Measurements from ENCODE around the gene FUT8. TPM values are rescaled to one million over a fixed set of nuclear protein-coding genes. Genes with fewer than 3 reads are reported as not detected.

FUT8 gene
- total RNA-seq, 4 donors from 2014 or later: 6.5 to 11.3 (median 9.3) TPM

DNA sequence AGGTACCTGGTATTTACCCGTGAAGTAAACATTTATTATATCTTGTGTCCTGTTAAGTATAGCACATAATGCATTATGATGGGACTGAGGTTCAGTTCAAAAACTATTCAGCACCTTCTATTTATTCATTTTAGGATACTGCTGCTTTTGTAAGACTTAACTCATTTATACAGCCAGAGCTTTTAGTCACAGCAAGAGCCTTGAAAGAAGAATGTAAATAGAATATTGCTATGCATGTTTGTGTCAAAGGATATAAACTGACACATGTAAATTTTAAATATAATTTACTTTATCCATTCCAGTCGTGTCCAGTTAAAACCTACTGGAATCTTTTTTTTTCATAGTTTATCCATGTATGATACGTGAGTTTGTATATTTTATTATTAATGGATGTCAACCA, 168.8 kb downstream of the FUT8 start:
- ATAC-seq (no peak), DNase-seq (no peak)
- in situ Hi-C loops (cut with MboI; ENCODE audit: low sequenced_read_pairs in 4 of 4) (no loop called here), intact Hi-C loops (cut with DNase I; ENCODE audit: low total_unique reads) (no loop called here)
- Histone ChIP-seq H3K27ac (no peak overlapping the region), H3K27me3 (no peaks in the 10 kb centered on the region), H3K9me3 (no peaks in the 10 kb centered on the region), H3K4me1 (no peaks in the 10 kb centered on the region), H3K36me3 (no peaks in the 10 kb centered on the region), H3K4me3 (no peak overlapping the region)
- no peak for TF ChIP-seq POLR2A (IDR thresholded peaks at IDR 0.05)
- TF ChIP-seq, protein P1, sequence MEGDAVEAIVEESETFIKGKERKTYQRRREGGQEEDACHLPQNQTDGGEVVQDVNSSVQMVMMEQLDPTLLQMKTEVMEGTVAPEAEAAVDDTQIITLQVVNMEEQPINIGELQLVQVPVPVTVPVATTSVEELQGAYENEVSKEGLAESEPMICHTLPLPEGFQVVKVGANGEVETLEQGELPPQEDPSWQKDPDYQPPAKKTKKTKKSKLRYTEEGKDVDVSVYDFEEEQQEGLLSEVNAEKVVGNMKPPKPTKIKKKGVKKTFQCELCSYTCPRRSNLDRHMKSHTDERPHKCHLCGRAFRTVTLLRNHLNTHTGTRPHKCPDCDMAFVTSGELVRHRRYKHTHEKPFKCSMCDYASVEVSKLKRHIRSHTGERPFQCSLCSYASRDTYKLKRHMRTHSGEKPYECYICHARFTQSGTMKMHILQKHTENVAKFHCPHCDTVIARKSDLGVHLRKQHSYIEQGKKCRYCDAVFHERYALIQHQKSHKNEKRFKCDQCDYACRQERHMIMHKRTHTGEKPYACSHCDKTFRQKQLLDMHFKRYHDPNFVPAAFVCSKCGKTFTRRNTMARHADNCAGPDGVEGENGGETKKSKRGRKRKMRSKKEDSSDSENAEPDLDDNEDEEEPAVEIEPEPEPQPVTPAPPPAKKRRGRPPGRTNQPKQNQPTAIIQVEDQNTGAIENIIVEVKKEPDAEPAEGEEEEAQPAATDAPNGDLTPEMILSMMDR (IDR thresholded peaks at IDR 0.05 in 4 of 5, conservative IDR thresholded peaks at IDR 0.05 in 1 of 5): no peak

GRCh38 chr14:65581799-65582198, 169.3 kb downstream of the FUT8 start:
- in situ Hi-C loops (cut with MboI; ENCODE audit: low sequenced_read_pairs in 4 of 4): no loop called here
- TF ChIP-seq, protein P1 (IDR thresholded peaks at IDR 0.05 in 4 of 5, conservative IDR thresholded peaks at IDR 0.05 in 1 of 5): no peak
- no peak for TF ChIP-seq POLR2A (IDR thresholded peaks at IDR 0.05)

DNA sequence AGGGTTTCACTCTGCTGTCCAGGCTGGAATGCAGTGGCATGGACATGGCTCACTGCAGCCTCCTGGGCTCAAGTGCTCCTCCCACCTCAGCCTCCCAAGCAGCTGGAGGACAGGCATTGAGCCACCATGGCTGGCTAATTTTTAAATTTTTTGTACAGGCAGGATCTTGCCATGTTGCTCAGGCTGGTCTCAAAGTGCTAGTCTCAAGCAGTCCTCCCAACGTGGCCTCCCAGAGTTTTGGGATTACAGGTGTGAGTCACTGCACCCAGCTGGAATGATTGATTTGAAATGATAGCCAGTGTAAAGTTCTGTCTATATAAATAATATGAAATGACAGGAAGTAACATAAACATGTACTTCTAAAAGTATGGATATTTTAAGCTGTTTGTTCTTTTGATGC, 172.7 kb downstream of the FUT8 start:
- Histone ChIP-seq H3K27ac (no peak overlapping the region), H3K36me3 (no peaks in the 10 kb centered on the region), H3K4me3 (no peak overlapping the region), H3K9me3 (no peaks in the 10 kb centered on the region), H3K27me3 (no peaks in the 10 kb centered on the region), H3K4me1 (peaks cover 0 to 5% of the 10 kb centered on the region in 2 donors)
- DNase-seq (no peak), ATAC-seq (no peak)
- intact Hi-C loops (cut with DNase I; ENCODE audit: low total_unique reads) (no loop called here), in situ Hi-C loops (cut with MboI; ENCODE audit: low sequenced_read_pairs in 4 of 4) (no loop called here)
- no peak for TF ChIP-seq POLR2A (IDR thresholded peaks at IDR 0.05)

More at GRCh38 chr14:65581799-65582198, 169.3 kb downstream of the FUT8 start:
- Histone ChIP-seq H3K9me3 (no peaks in the 10 kb centered on the region), H3K4me3 (no peak overlapping the region), H3K4me1 (no peaks in the 10 kb centered on the region), H3K36me3 (no peaks in the 10 kb centered on the region), H3K27ac (no peak overlapping the region), H3K27me3 (no peaks in the 10 kb centered on the region)
- intact Hi-C loops (cut with DNase I; ENCODE audit: low total_unique reads): no loop called here
- no peak for DNase-seq
- no peak for ATAC-seq

- intact Hi-C loops (cut with DNase I; ENCODE audit: low total_unique reads): no loop called here
- Histone ChIP-seq H3K36me3 (no peaks in the 10 kb centered on the region), H3K27me3 (no peaks in the 10 kb centered on the region), H3K4me1 (peaks cover 0 to 5% of the 10 kb centered on the region in 2 donors), H3K27ac (no peak overlapping the region), H3K9me3 (no peaks in the 10 kb centered on the region), H3K4me3 (no peak overlapping the region)
- in situ Hi-C loops (cut with MboI; ENCODE audit: low sequenced_read_pairs in 4 of 4): no loop called here
- no peak for DNase-seq
- ATAC-seq: no peak
- TF ChIP-seq, protein P1 (IDR thresholded peaks at IDR 0.05 in 4 of 5, conservative IDR thresholded peaks at IDR 0.05 in 1 of 5): no peak
- no peak for TF ChIP-seq POLR2A (IDR thresholded peaks at IDR 0.05)
These were observed 176.1 kb downstream of the FUT8 start for GRCh38 chr14:65588426-65589140.

DNA sequence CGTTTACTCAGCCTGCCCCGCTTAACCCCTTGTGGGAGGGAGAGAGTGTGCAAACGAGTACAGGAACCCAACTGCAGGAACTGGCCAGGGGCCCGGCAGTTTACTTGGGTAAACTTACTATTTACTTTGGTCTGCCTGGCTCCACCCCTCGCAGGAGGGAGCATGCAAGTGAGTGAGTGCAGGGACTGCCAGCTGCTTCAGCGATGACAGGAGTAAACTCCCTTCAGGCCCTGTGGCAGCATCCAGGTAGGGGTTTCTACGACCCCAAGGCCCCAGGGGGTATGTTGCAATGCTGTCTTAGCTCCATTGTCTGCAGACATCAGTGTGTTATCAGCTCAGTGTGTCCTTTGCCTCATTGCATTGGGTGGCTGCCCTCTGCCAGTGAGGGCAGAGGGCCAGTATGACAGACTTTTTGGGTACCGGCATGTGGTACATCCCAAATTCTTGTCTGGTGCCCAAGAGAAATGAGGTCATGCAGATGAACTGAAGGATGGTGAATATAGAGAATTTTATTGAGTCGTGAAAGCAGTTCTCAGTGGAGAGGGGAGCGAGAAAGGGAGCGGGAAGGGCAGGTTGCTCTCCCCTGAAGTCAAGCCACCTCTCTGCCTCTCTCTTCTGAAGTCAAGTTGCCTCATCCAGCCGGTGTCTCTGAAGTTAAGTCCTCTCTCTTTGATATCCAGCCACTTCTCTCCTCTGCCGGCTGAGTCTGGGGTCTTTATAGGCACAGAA, 181.8 kb downstream of the FUT8 start:
- DNase-seq (no peak), ATAC-seq (no peak)
- no peaks in the 10 kb centered on the region for H3K9me3 ChIP-seq
- intact Hi-C loops (cut with DNase I; ENCODE audit: low total_unique reads) (no loop called here), in situ Hi-C loops (cut with MboI; ENCODE audit: low sequenced_read_pairs in 4 of 4) (no loop called here)
- no peak overlapping the region for H3K4me3 ChIP-seq
- H3K27me3 ChIP-seq: no peaks in the 10 kb centered on the region
- no peaks in the 10 kb centered on the region for H3K4me1 ChIP-seq
- no peaks in the 10 kb centered on the region for H3K36me3 ChIP-seq
- H3K27ac ChIP-seq: no peak overlapping the region
- TF ChIP-seq, protein P1 (IDR thresholded peaks at IDR 0.05 in 4 of 5, conservative IDR thresholded peaks at IDR 0.05 in 1 of 5): no peak
- no peak for TF ChIP-seq POLR2A (IDR thresholded peaks at IDR 0.05)

All from gastrocnemius medialis (tissue), 4 donors.